OCI-LY7 (cell line): ENCODE results near the gene VPS54. TPM values are rescaled to one million over a fixed set of nuclear protein-coding genes. Genes with fewer than 3 reads are reported as not detected.

Experiments used
- BruUV-seq: library from RNA; stranded (reverse); fragments of 400-500 nt; replicated peaks from 2 replicates; lab custom pipeline; 2021; lab: Mats Ljungman, UMichigan
- CTCF ChIA-PET: fragments of 300-600 bp; sonication (Branson Sonifier 250); formaldehyde crosslinking; loops from one replicate; lab custom pipeline; 2022; ENCODE audit warnings: antibody characterized with exemption; ENCODE audit not compliant: unreplicated experiment; lab: Charles Lee
- POLR2A ChIA-PET: fragments of 300-600 bp; sonication (Branson Sonifier 250); formaldehyde crosslinking; loops from one replicate; lab custom pipeline; 2022; ENCODE audit warnings: antibody characterized with exemption; lab: Charles Lee
- DNase-seq: peaks from one replicate; pipeline ENCODE4 v3.0.0-alpha.2; 2015; ENCODE audit warnings: low spot score
- H2AFZ ChIP-seq: fragments of 200-600 bp; sonication (generic), shearing (Covaris generic); 2 replicates; pipeline ENCODE4 v1.6.1; 2014; ENCODE audit warnings: mild to moderate bottlenecking, antibody characterized with exemption, low read length, moderate library complexity
- H3K27ac ChIP-seq: fragments of 200-600 bp; sonication (generic); 2 replicates; pipeline ENCODE4 v1.5.1; 2014; ENCODE audit warnings: mixed run types, low read depth, mild to moderate bottlenecking, moderate library complexity, low read length, inconsistent platforms; ENCODE audit not compliant: poor library complexity, severe bottlenecking
- H3K36me3 ChIP-seq: fragments of 200-600 bp; sonication (generic); 2 replicates; pipeline ENCODE4 v1.6.1; 2014; ENCODE audit warnings: mild to moderate bottlenecking, antibody characterized with exemption, low read length, moderate library complexity, mixed read lengths; ENCODE audit not compliant: insufficient read depth
- H3K4me1 ChIP-seq: fragments of 200-600 bp; sonication (generic); 2 replicates; pipeline ENCODE4 v1.5.1; 2014; ENCODE audit warnings: mild to moderate bottlenecking, low read length; ENCODE audit not compliant: insufficient read depth, poor library complexity, severe bottlenecking
- H3K4me2 ChIP-seq: fragments of 200-600 bp; sonication (generic); 2 replicates; pipeline ENCODE4 v1.6.1; 2014; ENCODE audit warnings: mild to moderate bottlenecking, low read length
- H3K4me3 ChIP-seq: fragments of 200-600 bp; sonication (generic); 2 replicates; pipeline ENCODE4 v1.5.1; 2014; ENCODE audit warnings: mild to moderate bottlenecking, low read depth, low read length; ENCODE audit not compliant: poor library complexity, severe bottlenecking
- H3K79me2 ChIP-seq: fragments of 200-600 bp; sonication (generic); 2 replicates; pipeline ENCODE4 v1.6.1; 2016; ENCODE audit warnings: low read depth, mild to moderate bottlenecking, low read length, moderate library complexity, mixed read lengths; ENCODE audit not compliant: insufficient read depth
- H3K9me2 ChIP-seq: fragments of 200-600 bp; sonication (generic); 2 replicates; pipeline ENCODE4 v1.6.1; 2016; ENCODE audit warnings: mild to moderate bottlenecking, low read length, mixed read lengths; ENCODE audit not compliant: insufficient read depth
- H3K9me3 ChIP-seq: fragments of 200-600 bp; sonication (generic); 2 replicates; pipeline ENCODE4 v1.6.1; 2014; ENCODE audit warnings: mild to moderate bottlenecking, mixed run types, low read length, mixed read lengths
- H4K20me1 ChIP-seq: fragments of 200-600 bp; sonication (generic); 2 replicates; pipeline ENCODE4 v1.6.1; 2014; ENCODE audit warnings: mild to moderate bottlenecking, antibody characterized with exemption, low read length, moderate library complexity, mixed read lengths; ENCODE audit not compliant: insufficient read depth
- EZH2phosphoT487 ChIP-seq: fragments of 200-600 bp; sonication (generic); IDR thresholded peaks from 2 replicates; pipeline ENCODE4 v1.6.1; 2018; ENCODE audit warnings: low read depth, borderline replicate concordance, mild to moderate bottlenecking, mixed run types, antibody characterized with exemption, low read length, moderate library complexity, mixed read lengths
- intact Hi-C: fragments of 100-400 bp; cut with micrococcal nuclease; formaldehyde crosslinking; loops from one replicate; pipeline ENCODE4 v1.10.0; 2022; ENCODE audit not compliant: unreplicated experiment
- total RNA-seq, 2 experiments: library from RNA; depleted of rRNA in 1 of 2; stranded (reverse); fragments of >200 nt in 1 of 2; shearing (Covaris generic) in 1 of 2; gene quantifications; 2 replicates each; pipeline ENCODE4 v1.2.3, GENCODE V29; 2014 to 2022
- TF ChIP-seq, protein P1 (sequence below): fragments of 200-600 bp; sonication (generic); conservative IDR thresholded peaks from 2 replicates; pipeline ENCODE4 v1.5.1; 2014; ENCODE audit warnings: mild to moderate bottlenecking, antibody characterized with exemption, low read length, moderate library complexity, mixed read lengths

The VPS54 gene
- total RNA-seq, 2 experiments from 2014 or later: 14.7 to 17.8 TPM

DNA sequence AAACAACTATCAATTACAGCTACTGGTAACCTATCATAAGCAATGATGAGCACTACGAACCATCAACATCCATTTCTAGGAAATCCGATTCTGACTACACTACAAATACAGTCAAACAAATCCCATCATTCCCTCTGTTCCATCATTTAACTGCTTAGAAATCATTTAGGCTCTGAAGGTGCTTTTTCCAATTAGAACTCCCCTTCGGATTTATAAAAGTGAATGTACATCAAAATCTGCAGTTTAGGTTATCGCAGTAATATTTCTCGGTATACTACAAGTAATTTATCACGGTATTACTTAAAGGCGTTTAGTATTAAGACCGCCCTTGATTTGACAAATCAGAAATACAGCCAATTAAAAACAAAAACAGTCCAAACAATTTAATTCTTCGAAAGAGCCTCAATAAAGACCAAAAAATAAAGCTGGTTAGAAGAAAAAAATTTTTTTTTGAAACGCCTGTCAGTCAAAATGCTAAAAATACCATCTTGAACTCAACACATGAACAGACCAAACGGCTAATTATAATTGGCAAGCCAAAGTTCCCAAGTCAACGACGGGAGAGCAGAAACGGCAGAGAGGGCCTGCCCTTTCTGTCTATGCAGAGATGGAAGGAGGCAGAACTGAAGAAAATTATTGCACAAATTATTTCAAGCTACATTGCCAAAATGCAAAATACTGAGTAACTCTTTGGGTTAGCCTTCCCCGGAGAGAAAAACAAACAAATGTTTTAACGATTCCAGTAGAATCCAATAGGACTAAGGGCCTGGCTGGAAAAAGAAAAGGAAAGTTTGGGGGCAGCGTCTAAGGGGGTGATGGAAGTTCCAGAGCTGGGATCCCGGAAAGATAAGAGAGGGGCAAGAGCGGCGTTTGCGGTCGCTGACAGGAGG is 1.2 kb downstream of the VPS54 start:
- no TSS peak for BruUV-seq
- no peaks in the 10 kb centered on the region for H3K9me3 ChIP-seq

DNA sequence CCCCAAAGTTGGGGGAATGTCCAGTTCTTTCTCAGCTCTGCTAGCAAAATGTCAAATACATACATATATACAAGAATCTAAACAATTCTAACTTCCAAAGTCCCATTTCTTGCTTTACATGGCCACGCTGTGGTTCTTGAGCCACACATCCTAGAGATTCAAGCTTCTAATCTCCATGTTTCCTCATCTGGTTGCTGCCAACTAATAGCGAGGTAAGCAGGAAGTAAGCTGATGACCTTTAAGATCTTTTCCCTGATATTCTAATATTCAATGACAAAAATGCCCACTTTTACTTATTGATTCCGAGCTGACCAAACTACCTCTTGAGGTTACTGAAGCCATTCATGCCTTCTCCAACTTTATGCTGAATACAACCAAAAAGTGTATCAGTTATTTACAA is 3.3 kb downstream of the VPS54 start:
- no peaks in the 10 kb centered on the region for H3K36me3 ChIP-seq
- no peak overlapping the region for H3K27ac ChIP-seq
- intact Hi-C loops: loop anchor here (10.0 kb wide), 1 partner anchor 61 kb away; no protein-coding TSS in a partner anchor
- TF ChIP-seq EZH2phosphoT487: no peak
- TF ChIP-seq, protein P1, sequence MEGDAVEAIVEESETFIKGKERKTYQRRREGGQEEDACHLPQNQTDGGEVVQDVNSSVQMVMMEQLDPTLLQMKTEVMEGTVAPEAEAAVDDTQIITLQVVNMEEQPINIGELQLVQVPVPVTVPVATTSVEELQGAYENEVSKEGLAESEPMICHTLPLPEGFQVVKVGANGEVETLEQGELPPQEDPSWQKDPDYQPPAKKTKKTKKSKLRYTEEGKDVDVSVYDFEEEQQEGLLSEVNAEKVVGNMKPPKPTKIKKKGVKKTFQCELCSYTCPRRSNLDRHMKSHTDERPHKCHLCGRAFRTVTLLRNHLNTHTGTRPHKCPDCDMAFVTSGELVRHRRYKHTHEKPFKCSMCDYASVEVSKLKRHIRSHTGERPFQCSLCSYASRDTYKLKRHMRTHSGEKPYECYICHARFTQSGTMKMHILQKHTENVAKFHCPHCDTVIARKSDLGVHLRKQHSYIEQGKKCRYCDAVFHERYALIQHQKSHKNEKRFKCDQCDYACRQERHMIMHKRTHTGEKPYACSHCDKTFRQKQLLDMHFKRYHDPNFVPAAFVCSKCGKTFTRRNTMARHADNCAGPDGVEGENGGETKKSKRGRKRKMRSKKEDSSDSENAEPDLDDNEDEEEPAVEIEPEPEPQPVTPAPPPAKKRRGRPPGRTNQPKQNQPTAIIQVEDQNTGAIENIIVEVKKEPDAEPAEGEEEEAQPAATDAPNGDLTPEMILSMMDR: no peak
- no peak for DNase-seq
- H4K20me1 ChIP-seq: peaks cover 5% of the 10 kb centered on the region; the same call in 1 of the 2 replicates
- no peak overlapping the region for H3K4me3 ChIP-seq
- BruUV-seq: TSS peak; percentile 54
- no peak overlapping the region for H3K4me2 ChIP-seq
- ChIA-PET POLR2A (interaction anchor here (0.5 to 0.9 kb wide), 3 partner anchors 8 to 83 kb away, joined by 3 to 6 read pairs (median 4); no protein-coding TSS in a partner anchor), CTCF (no interaction called here)
- no peaks in the 10 kb centered on the region for H3K9me3 ChIP-seq
- H3K79me2 ChIP-seq: peaks cover 67% of the 10 kb centered on the region
- no peaks in the 10 kb centered on the region for H3K9me2 ChIP-seq
- H3K4me1 ChIP-seq: peaks cover 24% of the 10 kb centered on the region
- H2AFZ ChIP-seq: no peak overlapping the region

More for the DNA sequence above, 1.2 kb downstream of the VPS54 start:
- TF ChIP-seq, protein P1: no peak
- no peak for TF ChIP-seq EZH2phosphoT487
- Histone ChIP-seq H3K9me2 (no peaks in the 10 kb centered on the region), H3K79me2 (peaks cover 45% of the 10 kb centered on the region), H3K27ac (peak overlapping the region; percentile 27), H3K4me1 (peaks cover 27% of the 10 kb centered on the region), H3K4me3 (peak overlapping the region; percentile 86), H4K20me1 (peaks cover 5% of the 10 kb centered on the region; the same call in 1 of the 2 replicates), H3K4me2 (peak overlapping the region; percentile 77), H3K36me3 (no peaks in the 10 kb centered on the region), H2AFZ (peak overlapping the region; percentile 28; the same call in 1 of the 2 replicates)
- peak; percentile 39 for DNase-seq
- ChIA-PET CTCF (interaction anchor here (0.6 kb wide), 1 partner anchor 508 kb away, joined by 3 read pairs; no protein-coding TSS in a partner anchor), POLR2A (interaction anchor here (0.6 to 1.3 kb wide), 8 partner anchors 10 to 1272 kb away, joined by 3 to 5 read pairs (median 4); partner anchors contain the start of gene UGP2)
- intact Hi-C loops: loop anchor here (10.0 kb wide), 1 partner anchor 63 kb away; no protein-coding TSS in a partner anchor
